Lower leg skin (tissue), 4 donors: ENCODE results near the gene NAXD. TPM values are rescaled to one million over a fixed set of nuclear protein-coding genes. Genes with fewer than 3 reads are reported as not detected.

Experiments used
- DNase-seq, 2 donors: peaks; one replicate each; pipeline ENCODE4 v3.0.0-alpha.2; 2019; ENCODE audit warnings: low spot score in 2 of 2
- H3K4me3 ChIP-seq: fragments of 200-600 bp; sonication (generic); 2 replicates; pipeline ENCODE4 v1.5.1; 2017; ENCODE audit warnings: mild to moderate bottlenecking, low read depth; ENCODE audit not compliant: poor library complexity, severe bottlenecking
- CTCF ChIP-seq, 3 donors: fragments of 450-650 bp; IDR thresholded peaks; one replicate each; pipeline ENCODE4 v1.5.1; 2016; ENCODE audit warnings: antibody characterized with exemption in 3 of 3, mild to moderate bottlenecking in 3 of 3, moderate library complexity in 2 of 3
- POLR2A ChIP-seq, 2 donors: fragments of 450-650 bp; IDR thresholded peaks; one replicate each; pipeline ENCODE4 v1.6.1; 2016 to 2017; ENCODE audit warnings: antibody characterized with exemption in 2 of 2, mild to moderate bottlenecking in 1 of 2, moderate library complexity in 1 of 2
- WGBS, 2 donors: methylation state at CpG; one replicate each; pipeline ENCODE4 v1.1.5; 2018; 5-methylcytosine and 5-hydroxymethylcytosine counted together
- intact Hi-C: fragments of 100-400 bp; cut with DNase I; formaldehyde crosslinking; loops from one replicate; pipeline ENCODE4 v1.15.0; 2023; ENCODE audit warnings: low total_unique reads
- total RNA-seq, 4 donors: library from RNA; depleted of rRNA; stranded (reverse); fragments of >200 nt; gene quantifications; one replicate each; pipeline ENCODE4 v1.1.0, GENCODE V29; 2016

Gene NAXD
- total RNA-seq, 4 donors from 2014 or later: 32.7 to 34.5 (median 33.6) TPM

DNA sequence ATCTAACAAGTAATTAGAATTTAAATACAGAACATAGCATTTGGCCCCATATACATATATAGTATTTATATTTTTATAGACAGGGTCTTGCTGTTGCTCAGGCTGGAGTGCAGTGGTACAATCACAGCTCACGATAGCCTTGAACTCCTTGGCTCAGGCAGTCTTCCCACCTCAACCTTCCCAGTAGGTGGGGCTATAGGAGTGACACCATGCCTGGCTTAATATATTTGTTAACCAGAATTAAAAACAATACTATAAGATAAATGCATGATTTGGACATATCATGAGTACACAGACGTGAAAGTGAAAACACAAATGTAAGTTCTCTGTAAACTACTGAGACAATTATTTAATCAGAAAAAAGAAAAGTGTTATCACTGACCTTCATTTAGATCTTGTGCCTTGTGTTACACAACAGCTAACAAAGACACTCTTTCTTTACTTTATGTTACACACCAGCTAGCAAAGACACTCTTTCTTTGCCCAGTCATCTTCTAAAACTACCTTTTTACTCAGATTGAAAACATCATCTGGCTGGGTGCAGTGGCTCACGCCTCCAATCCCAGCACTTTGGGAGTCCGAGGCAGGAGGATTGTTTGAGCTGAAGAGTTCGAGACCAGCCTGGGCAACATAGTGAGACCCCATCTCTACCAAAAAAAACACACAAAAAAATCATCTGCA lies 68.0 kb downstream of the NAXD start:
- 83 to 90% methylated on average over 5 of the region's 5 CpGs for WGBS, 2 donors
- no peak overlapping the region for H3K4me3 ChIP-seq
- peak in 1 of 2 donors; percentile 34 for DNase-seq
- intact Hi-C loops: no loop called here
- TF ChIP-seq CTCF (IDR thresholded peaks at IDR 0.05) (no peak), POLR2A (IDR thresholded peaks at IDR 0.05) (no peak)

- no peak overlapping the region for H3K4me3 ChIP-seq
- TF ChIP-seq CTCF (IDR thresholded peaks at IDR 0.05) (no peak), POLR2A (IDR thresholded peaks at IDR 0.05) (no peak)
- 94 to 100% methylated on average over 5 of the region's 5 CpGs for WGBS, 2 donors
- DNase-seq: peak in 1 of 2 donors; percentile 59
- intact Hi-C loops: no loop called here
Measured at GRCh38 chr13:110683921-110684320, 68.6 kb downstream of the NAXD start.

DNA sequence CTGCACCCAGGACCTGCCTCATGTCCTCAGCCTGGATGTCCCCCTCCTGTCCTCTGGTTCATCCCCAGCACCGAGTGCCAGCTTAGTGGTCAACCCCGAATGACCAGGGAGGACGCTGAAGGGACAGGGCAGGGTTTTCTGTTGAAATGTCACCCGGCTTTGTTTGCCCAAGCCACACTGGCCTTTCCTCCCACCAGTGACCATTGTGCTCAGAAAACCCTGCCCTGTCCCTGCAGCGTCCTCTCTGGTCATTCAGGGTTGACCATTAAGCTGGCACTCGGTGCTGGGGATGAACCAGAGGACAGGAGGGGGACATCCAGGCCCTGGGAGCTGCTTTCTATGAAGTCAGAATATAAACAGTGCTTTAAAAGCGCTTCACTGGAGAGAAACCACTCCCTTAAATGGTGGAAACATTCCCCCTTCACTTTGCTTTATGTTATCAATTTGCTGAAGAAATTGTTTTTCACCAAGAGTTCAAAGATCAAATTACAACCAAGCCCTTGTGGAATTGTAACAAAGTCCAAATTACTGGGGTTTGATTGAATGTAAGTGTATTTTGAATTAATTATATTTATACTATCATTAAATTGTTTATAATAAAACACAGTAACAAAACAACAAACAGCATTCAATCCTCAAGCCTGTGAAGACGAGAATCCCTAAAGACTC lies 69.2 kb downstream of the NAXD start:
- WGBS, 2 donors: 88 to 89% methylated on average over 8 of the region's 8 CpGs
- intact Hi-C loops: no loop called here
- no peak for TF ChIP-seq POLR2A (IDR thresholded peaks at IDR 0.05)
- TF ChIP-seq CTCF (IDR thresholded peaks at IDR 0.05): no peak
- DNase-seq: peak in 1 of 2 donors; percentile 31
- H3K4me3 ChIP-seq: no peak overlapping the region

DNA sequence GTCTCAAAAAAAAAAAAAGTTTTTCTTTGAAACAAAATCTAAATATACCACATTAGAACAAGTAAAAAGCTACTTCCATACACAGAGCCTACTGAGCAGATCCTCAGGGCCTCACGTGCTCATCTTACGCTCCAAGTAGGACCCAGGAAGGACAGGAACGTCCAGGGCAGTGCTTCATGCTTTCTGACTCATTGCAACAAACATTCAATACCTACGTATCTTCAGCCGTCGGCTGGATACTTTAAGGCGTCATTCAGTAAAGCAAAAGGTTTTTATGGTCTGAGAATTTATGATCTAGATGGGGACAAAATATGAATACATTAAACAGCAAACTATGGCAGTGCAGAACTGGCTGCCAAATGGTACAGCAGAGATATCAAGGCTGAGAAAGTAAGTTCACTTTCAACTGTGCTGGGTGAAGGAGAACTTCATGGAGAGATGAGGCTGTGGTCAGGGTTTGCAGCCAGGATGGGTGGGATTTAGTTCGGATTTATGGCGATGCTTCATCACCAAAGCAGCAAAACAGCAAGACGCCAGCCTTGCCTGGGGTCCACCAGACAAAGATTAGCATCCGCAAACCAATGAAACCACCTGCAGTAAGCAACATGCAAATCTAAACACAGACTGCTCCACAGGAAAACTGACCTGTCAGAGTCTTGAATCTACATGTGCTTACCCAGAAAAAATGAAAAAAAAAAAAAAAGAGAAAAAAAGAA lies 70.1 kb downstream of the NAXD start:
- WGBS, 2 donors: 86 to 88% methylated on average over 11 of the region's 11 CpGs
- DNase-seq: peak in 1 of 2 donors; percentile 34
- intact Hi-C loops: no loop called here
- TF ChIP-seq POLR2A (IDR thresholded peaks at IDR 0.05) (no peak), CTCF (IDR thresholded peaks at IDR 0.05) (no peak)
- no peak overlapping the region for H3K4me3 ChIP-seq

DNA sequence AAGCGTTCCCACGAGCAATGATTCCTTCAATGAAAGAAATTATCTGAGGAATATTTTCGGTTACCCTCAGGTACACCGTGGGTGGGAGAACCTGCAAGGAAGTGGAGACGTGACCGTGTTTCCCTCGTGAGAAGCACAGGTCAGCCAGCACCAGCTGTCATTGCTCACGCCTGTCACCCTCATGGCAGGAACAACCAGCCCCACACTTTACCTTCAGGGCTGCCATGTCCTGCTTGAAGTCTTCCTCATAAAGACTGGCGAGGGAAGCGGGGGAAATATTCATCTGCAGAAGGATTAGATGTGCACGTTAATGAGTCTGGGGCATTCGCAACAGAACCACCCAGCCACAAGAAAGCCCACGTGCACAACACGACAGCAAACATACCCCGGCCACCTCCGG lies 72.4 kb downstream of the NAXD start:
- 93 to 95% methylated on average over 16 of the region's 16 CpGs for WGBS, 2 donors
- H3K4me3 ChIP-seq: no peak overlapping the region
- DNase-seq: peak in 1 of 2 donors; percentile 74
- TF ChIP-seq CTCF (IDR thresholded peaks at IDR 0.05): no peak
- TF ChIP-seq POLR2A (IDR thresholded peaks at IDR 0.05): no peak
- intact Hi-C loops: no loop called here
